C4-2B (cell line): ENCODE measurements around the gene CEP43.

Experiments
- CTCF ChIP-seq: fragments of 450-650 bp; conservative IDR thresholded peaks from 2 replicates; pipeline ENCODE4 v1.5.1; 2017; ENCODE audit warnings: mild to moderate bottlenecking
- ZFX ChIP-seq: fragments of 450-650 bp; IDR thresholded peaks from 2 replicates; pipeline ENCODE4 v1.6.1; 2017

DNA sequence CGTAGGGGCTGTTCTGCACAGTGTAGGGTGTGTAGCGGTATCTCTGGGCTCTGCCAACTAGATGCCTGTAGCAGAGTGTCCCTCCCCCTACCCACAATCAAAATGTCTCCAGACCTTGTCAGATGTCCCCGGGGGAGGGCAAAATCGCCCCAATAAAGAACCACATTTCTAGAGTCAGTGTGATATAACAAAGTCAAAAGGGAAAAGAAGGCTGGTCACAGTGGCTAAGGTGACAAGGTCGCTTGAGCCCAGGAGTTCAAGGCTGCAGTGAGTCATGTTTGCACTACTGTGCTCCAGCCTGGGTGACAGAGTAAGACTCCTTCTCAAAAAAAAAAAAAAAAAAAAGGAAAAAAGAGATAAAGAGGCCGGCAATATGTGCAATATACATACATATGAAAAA lies 11.7 kb upstream of the CEP43 start:
- TF ChIP-seq CTCF (no peak), ZFX (no peak)
